ENCODE measurements around the gene PAX3.

DNA sequence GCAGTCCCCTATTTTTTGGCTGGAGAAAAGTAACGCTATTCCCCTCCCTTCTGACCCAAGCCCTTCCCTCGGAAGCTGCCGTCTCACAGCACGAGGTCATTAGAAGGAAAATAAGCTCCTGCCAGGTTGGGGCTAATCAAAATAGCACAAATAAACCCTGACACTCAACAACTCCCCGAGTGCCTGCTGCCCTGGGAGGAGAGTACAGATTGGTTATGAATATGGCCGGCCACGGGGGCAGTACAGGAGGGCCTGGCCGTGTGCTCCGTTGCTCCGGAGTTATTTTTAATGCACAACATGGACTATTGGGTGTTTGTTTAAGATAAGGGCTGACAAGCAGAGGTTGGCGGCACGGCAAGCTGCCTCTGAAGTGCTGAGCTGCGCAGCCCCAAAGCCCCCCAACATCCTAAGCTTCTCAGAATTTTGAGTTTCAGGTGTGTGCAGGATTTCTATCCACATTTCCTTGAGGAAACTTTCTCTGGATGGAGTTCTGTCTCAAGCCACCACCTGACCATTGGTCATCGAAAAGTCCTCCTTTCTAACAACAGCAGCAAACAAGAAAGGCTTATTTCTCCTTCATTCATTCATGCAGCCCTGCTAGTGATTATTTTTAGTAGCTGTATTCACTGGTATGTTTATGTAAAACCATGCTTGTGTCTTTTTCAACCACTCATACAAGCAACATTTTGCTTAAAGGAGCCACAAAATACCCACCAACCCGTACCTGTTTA lies 58.7 kb downstream of the PAX3 start:
- TF ChIP-seq, protein P1, sequence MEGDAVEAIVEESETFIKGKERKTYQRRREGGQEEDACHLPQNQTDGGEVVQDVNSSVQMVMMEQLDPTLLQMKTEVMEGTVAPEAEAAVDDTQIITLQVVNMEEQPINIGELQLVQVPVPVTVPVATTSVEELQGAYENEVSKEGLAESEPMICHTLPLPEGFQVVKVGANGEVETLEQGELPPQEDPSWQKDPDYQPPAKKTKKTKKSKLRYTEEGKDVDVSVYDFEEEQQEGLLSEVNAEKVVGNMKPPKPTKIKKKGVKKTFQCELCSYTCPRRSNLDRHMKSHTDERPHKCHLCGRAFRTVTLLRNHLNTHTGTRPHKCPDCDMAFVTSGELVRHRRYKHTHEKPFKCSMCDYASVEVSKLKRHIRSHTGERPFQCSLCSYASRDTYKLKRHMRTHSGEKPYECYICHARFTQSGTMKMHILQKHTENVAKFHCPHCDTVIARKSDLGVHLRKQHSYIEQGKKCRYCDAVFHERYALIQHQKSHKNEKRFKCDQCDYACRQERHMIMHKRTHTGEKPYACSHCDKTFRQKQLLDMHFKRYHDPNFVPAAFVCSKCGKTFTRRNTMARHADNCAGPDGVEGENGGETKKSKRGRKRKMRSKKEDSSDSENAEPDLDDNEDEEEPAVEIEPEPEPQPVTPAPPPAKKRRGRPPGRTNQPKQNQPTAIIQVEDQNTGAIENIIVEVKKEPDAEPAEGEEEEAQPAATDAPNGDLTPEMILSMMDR (IDR thresholded peaks at IDR 0.05; ENCODE audit: low read depth, low read length) = no peak
- no peak for TF ChIP-seq EZH2phosphoT487 (IDR thresholded peaks at IDR 0.05; ENCODE audit: low read depth)

Measured in OCI-LY3 (cell line).